Measurements from ENCODE around the gene RAPGEF5.

The RAPGEF5 gene

DNA sequence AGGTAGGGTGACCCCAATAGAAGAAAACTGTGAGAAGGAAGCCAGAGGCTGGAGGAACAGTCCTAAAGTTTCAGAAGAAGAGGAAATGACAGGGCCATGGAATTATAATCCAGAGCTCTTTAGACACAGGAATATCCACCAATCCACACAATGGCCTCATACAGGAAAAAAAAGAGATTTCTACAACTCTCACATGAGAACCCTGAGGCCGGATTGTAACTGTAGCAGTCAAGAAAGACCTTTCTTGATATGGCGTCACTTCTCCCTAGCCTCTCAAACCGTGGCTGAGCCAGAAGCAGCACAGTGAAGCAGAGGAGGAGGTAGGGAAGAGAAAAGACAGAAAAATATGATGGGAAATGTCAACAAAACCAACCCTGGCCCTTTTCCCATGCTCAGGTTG, 76.9 kb downstream of the RAPGEF5 start:
- TF ChIP-seq SUZ12 (IDR thresholded peaks at IDR 0.05; ENCODE audit: extremely low read depth, insufficient read depth, insufficient read length) (no peak), YY1 (IDR thresholded peaks at IDR 0.05; ENCODE audit: insufficient read depth, insufficient read length) (no peak), ZNF274 (IDR thresholded peaks at IDR 0.05; ENCODE audit: low read depth, low read length) (no peak)
- Histone ChIP-seq H3K9me3 (ENCODE audit: insufficient read depth, low read length) (no peaks in the 10 kb centered on the region), H3K27me3 (ENCODE audit: insufficient read depth, insufficient read length) (no peaks in the 10 kb centered on the region), H3K9ac (ENCODE audit: insufficient read length, low read depth) (no peak overlapping the region), H3K36me3 (ENCODE audit: insufficient read depth, insufficient read length, low read length) (no peaks in the 10 kb centered on the region), H3K4me1 (ENCODE audit: insufficient read depth, insufficient read length) (no peaks in the 10 kb centered on the region), H3K4me3 (ENCODE audit: insufficient read length, low read depth) (no peak overlapping the region)
- no peak for DNase-seq (ENCODE audit: low read depth, low spot score)

DNA sequence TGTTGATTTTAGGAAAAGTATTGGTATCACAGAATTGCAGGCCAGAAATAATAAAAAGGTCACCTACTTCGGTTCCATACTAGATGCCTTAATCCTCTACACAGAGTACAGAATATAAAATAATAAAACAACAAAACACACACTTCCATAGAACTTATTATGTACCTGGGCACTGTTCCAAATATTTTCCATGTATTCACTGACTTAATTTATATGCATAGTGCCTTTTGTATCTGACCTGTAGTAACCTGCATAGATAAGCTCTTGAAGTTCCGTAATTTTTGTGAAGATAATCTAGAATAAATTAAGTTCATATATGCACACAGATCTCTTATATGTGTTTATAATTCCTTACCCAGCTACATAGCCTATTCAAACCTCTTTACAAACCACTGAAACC, 78.3 kb downstream of the RAPGEF5 start:
- no peaks in the 10 kb centered on the region for H3K27me3 ChIP-seq (ENCODE audit: insufficient read depth, insufficient read length)
- no peak for DNase-seq (ENCODE audit: low read depth, low spot score)
- no peak for TF ChIP-seq YY1 (IDR thresholded peaks at IDR 0.05; ENCODE audit: insufficient read depth, insufficient read length)
- no peak for TF ChIP-seq ZNF274 (IDR thresholded peaks at IDR 0.05; ENCODE audit: low read depth, low read length)
- TF ChIP-seq SUZ12 (IDR thresholded peaks at IDR 0.05; ENCODE audit: extremely low read depth, insufficient read depth, insufficient read length) = no peak
- H3K9me3 ChIP-seq (ENCODE audit: insufficient read depth, low read length) = no peaks in the 10 kb centered on the region
- H3K9ac ChIP-seq (ENCODE audit: insufficient read length, low read depth) = no peak overlapping the region
- H3K36me3 ChIP-seq (ENCODE audit: insufficient read depth, insufficient read length, low read length) = no peaks in the 10 kb centered on the region
- no peak overlapping the region for H3K4me3 ChIP-seq (ENCODE audit: insufficient read length, low read depth)
- H3K4me1 ChIP-seq (ENCODE audit: insufficient read depth, insufficient read length) = no peaks in the 10 kb centered on the region

DNA sequence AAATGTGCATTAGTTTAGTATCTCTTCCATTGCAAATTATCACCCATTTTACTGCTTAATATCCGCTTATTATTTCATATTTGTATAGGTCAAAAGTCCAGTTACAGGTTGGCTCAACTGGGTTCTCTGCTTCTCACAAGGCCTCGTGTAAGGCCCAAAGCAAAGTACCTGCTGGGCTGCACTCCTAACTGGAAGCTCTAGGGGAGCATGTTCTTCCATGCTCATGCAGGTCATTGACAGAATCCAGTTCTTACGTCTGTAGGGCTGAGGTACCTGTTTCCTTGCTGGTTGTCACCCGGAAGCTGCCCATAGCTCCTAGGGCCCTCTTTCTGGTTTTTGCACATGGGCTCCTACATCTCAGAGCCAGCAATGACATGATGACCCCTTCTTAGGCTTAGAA, 79.6 kb downstream of the RAPGEF5 start:
- Histone ChIP-seq H3K9ac (ENCODE audit: insufficient read length, low read depth) (no peak overlapping the region), H3K4me3 (ENCODE audit: insufficient read length, low read depth) (no peak overlapping the region), H3K27me3 (ENCODE audit: insufficient read depth, insufficient read length) (no peaks in the 10 kb centered on the region), H3K4me1 (ENCODE audit: insufficient read depth, insufficient read length) (no peaks in the 10 kb centered on the region), H3K36me3 (ENCODE audit: insufficient read depth, insufficient read length, low read length) (no peaks in the 10 kb centered on the region), H3K9me3 (ENCODE audit: insufficient read depth, low read length) (no peaks in the 10 kb centered on the region)
- TF ChIP-seq ZNF274 (IDR thresholded peaks at IDR 0.05; ENCODE audit: low read depth, low read length) (no peak), YY1 (IDR thresholded peaks at IDR 0.05; ENCODE audit: insufficient read depth, insufficient read length) (no peak)
- DNase-seq (ENCODE audit: low read depth, low spot score) = no peak

DNA sequence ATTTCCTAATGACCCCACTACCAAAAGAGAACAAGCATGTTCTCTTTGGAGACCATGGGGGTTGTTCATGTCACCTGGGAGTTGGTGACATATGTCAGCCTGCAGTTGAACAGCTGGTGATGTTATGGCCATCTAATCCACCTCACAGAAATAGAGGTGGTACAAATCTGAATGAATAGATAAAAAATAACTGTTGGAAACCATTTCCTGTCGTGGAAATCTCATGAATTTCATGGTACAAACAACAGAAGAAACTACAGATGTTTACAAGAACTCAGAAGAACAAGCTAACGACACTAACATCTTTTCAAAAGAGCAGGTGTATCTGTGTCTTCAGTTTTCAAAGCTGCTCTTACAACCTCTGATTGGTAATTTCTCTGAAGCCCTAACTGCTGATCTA, 81.3 kb downstream of the RAPGEF5 start:
- Histone ChIP-seq H3K27me3 (ENCODE audit: insufficient read depth, insufficient read length) (no peaks in the 10 kb centered on the region), H3K9ac (ENCODE audit: insufficient read length, low read depth) (no peak overlapping the region), H3K9me3 (ENCODE audit: insufficient read depth, low read length) (no peaks in the 10 kb centered on the region), H3K36me3 (ENCODE audit: insufficient read depth, insufficient read length, low read length) (no peaks in the 10 kb centered on the region), H3K4me1 (ENCODE audit: insufficient read depth, insufficient read length) (no peaks in the 10 kb centered on the region), H3K4me3 (ENCODE audit: insufficient read length, low read depth) (no peak overlapping the region)
- DNase-seq (ENCODE audit: low read depth, low spot score) = no peak
- no peak for TF ChIP-seq YY1 (IDR thresholded peaks at IDR 0.05; ENCODE audit: insufficient read depth, insufficient read length)
- TF ChIP-seq SUZ12 (IDR thresholded peaks at IDR 0.05; ENCODE audit: extremely low read depth, insufficient read depth, insufficient read length) = no peak
- TF ChIP-seq ZNF274 (IDR thresholded peaks at IDR 0.05; ENCODE audit: low read depth, low read length) = no peak

DNA sequence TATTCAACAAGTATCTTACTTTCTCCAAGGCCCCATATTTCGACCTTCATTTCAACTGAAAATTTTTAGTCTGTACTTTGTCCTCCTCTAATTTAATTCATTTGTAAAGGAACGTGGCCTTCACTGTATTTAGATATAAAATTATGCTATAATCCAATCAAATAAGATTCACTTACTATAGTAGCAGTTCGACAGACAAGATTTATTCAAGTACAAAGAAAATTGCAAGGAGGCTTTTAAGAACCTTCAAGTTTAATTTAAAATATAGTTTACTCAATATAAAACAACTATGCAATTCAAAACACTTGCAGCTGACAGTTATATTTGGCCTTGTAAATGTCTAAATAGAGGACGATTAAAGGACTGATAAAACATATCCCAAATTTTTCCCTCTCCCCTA, 85.6 kb downstream of the RAPGEF5 start:
- DNase-seq (ENCODE audit: low read depth, low spot score) = no peak
- no peak overlapping the region for H3K4me3 ChIP-seq (ENCODE audit: insufficient read length, low read depth)
- H3K27me3 ChIP-seq (ENCODE audit: insufficient read depth, insufficient read length) = no peaks in the 10 kb centered on the region
- no peaks in the 10 kb centered on the region for H3K4me1 ChIP-seq (ENCODE audit: insufficient read depth, insufficient read length)
- no peaks in the 10 kb centered on the region for H3K36me3 ChIP-seq (ENCODE audit: insufficient read depth, insufficient read length, low read length)
- no peak for TF ChIP-seq ZNF274 (IDR thresholded peaks at IDR 0.05; ENCODE audit: low read depth, low read length)
- no peak for TF ChIP-seq YY1 (IDR thresholded peaks at IDR 0.05; ENCODE audit: insufficient read depth, insufficient read length)
- no peak for TF ChIP-seq SUZ12 (IDR thresholded peaks at IDR 0.05; ENCODE audit: extremely low read depth, insufficient read depth, insufficient read length)
- no peaks in the 10 kb centered on the region for H3K9me3 ChIP-seq (ENCODE audit: insufficient read depth, low read length)
- no peak overlapping the region for H3K9ac ChIP-seq (ENCODE audit: insufficient read length, low read depth)

DNA sequence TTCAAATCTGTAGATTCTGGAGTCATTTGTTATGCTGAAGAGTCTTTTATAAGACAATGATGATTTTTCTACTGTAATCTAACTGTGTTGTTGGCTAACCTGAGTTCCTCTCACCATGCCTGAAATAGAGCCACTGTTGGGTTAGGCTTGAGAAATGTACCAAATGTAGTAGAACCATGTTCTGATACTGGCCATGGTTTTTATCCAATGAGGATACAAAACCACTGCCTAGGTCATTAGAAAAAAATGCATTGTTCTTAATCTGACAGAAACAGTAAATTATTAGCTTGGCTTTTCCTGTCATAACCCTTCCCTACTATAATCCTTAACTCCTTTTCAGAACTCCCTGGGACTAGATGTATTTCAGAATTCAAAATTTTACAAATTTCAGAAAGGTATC, 86.6 kb downstream of the RAPGEF5 start:
- TF ChIP-seq ZNF274 (IDR thresholded peaks at IDR 0.05; ENCODE audit: low read depth, low read length) (no peak), SUZ12 (IDR thresholded peaks at IDR 0.05; ENCODE audit: extremely low read depth, insufficient read depth, insufficient read length) (no peak), YY1 (IDR thresholded peaks at IDR 0.05; ENCODE audit: insufficient read depth, insufficient read length) (no peak)
- Histone ChIP-seq H3K4me3 (ENCODE audit: insufficient read length, low read depth) (no peak overlapping the region), H3K36me3 (ENCODE audit: insufficient read depth, insufficient read length, low read length) (no peaks in the 10 kb centered on the region), H3K27me3 (ENCODE audit: insufficient read depth, insufficient read length) (no peaks in the 10 kb centered on the region), H3K9me3 (ENCODE audit: insufficient read depth, low read length) (no peaks in the 10 kb centered on the region), H3K9ac (ENCODE audit: insufficient read length, low read depth) (no peak overlapping the region), H3K4me1 (ENCODE audit: insufficient read depth, insufficient read length) (no peaks in the 10 kb centered on the region)
- DNase-seq (ENCODE audit: low read depth, low spot score) = no peak

DNA sequence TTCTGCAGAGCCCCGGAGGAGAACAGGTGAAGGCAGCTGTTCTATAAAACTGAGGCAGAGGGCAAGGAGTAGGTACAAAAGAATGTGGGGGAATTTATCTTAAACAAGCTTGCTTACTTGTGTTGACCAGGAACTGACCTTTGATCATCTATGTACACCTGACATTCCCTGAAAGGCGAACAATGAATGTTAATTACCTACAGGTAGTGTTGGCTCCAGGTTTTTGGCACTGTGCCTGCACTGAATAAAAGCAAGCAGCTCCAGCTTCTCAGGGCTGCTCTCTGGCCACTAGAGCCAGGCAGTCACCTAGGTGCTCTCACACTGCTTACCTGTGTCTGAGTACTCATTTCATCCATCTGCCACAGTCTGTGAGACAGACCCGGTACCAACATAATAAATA, 87.0 kb downstream of the RAPGEF5 start:
- no peaks in the 10 kb centered on the region for H3K27me3 ChIP-seq (ENCODE audit: insufficient read depth, insufficient read length)
- no peak overlapping the region for H3K4me3 ChIP-seq (ENCODE audit: insufficient read length, low read depth)
- TF ChIP-seq YY1 (IDR thresholded peaks at IDR 0.05; ENCODE audit: insufficient read depth, insufficient read length) (no peak), SUZ12 (IDR thresholded peaks at IDR 0.05; ENCODE audit: extremely low read depth, insufficient read depth, insufficient read length) (no peak), ZNF274 (IDR thresholded peaks at IDR 0.05; ENCODE audit: low read depth, low read length) (no peak)
- no peaks in the 10 kb centered on the region for H3K36me3 ChIP-seq (ENCODE audit: insufficient read depth, insufficient read length, low read length)
- no peak for DNase-seq (ENCODE audit: low read depth, low spot score)
- H3K4me1 ChIP-seq (ENCODE audit: insufficient read depth, insufficient read length) = no peaks in the 10 kb centered on the region
- H3K9me3 ChIP-seq (ENCODE audit: insufficient read depth, low read length) = no peaks in the 10 kb centered on the region
- H3K9ac ChIP-seq (ENCODE audit: insufficient read length, low read depth) = no peak overlapping the region

Data from NT2/D1 (cell line).